Type B pancreatic cell (in vitro differentiated cells): ENCODE measurements around the gene LRP1B. TPM values are rescaled to one million over a fixed set of nuclear protein-coding genes. Genes with fewer than 3 reads are reported as not detected.

Experiments used
- DNase-seq: peaks from one replicate; pipeline ENCODE4 v3.0.0; 2021; ENCODE audit warnings: mixed read lengths; ENCODE audit not compliant: unreplicated experiment; ENCODE audit errors: extremely low spot score
- H3K27ac Mint-ChIP-seq: 2 replicates; pipeline ENCODE4 v1.8.0; 2021; ENCODE audit warnings: mild to moderate bottlenecking, mixed read lengths
- H3K27me3 Mint-ChIP-seq: 2 replicates; pipeline ENCODE4 v1.8.0; 2021; ENCODE audit warnings: mixed read lengths
- H3K36me3 Mint-ChIP-seq: 2 replicates; pipeline ENCODE4 v1.8.0; 2021; ENCODE audit warnings: mixed read lengths
- H3K4me1 Mint-ChIP-seq: one replicate; pipeline ENCODE4 v1.8.0; 2021; ENCODE audit warnings: mixed read lengths; ENCODE audit not compliant: unreplicated experiment
- H3K4me3 Mint-ChIP-seq: 2 replicates; pipeline ENCODE4 v1.8.0; 2021; ENCODE audit warnings: mild to moderate bottlenecking, mixed read lengths
- H3K9me3 Mint-ChIP-seq: 2 replicates; pipeline ENCODE4 v1.8.0; 2021; ENCODE audit warnings: mixed read lengths
- total RNA-seq: library from RNA; stranded (reverse); gene quantifications from 2 replicates; pipeline ENCODE4 v1.2.1, GENCODE V29; 2021; ENCODE audit warnings: low replicate concordance
- TF ChIP-seq, protein P1 (sequence below): fragments of 200-600 bp; sonication (generic); conservative IDR thresholded peaks from 2 replicates; pipeline ENCODE4 v1.5.0; 2021; ENCODE audit warnings: antibody characterized with exemption, mild to moderate bottlenecking

LRP1B gene
- total RNA-seq, 1 donor from 2014 or later = 16.0 TPM

DNA sequence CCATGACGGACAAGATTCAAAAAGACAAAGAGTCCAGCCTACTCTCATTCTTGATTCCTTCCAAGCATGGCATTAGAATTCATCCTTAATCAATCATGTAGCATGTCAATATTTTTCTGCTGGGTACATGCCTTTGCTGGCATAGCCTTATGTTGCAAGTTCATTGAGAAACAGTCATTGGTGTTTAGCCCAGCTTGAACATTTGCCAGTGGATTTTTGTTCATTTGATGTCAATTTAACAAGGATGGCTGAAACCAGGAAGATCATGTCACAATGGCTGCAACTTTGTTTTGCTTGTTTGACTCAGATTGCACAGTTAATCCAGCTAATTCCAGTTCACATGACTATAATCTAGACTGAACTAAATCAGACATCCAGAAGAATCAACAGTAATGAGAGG lies 1132.2 kb downstream of the LRP1B start:
- Mint-ChIP-seq H3K27ac (no peak overlapping the region), H3K27me3 (no peaks in the 10 kb centered on the region), H3K9me3 (peaks cover 3% of the 10 kb centered on the region), H3K4me3 (no peak overlapping the region), H3K4me1 (no peaks in the 10 kb centered on the region), H3K36me3 (no peaks in the 10 kb centered on the region)
- no peak for DNase-seq
- TF ChIP-seq, protein P1, sequence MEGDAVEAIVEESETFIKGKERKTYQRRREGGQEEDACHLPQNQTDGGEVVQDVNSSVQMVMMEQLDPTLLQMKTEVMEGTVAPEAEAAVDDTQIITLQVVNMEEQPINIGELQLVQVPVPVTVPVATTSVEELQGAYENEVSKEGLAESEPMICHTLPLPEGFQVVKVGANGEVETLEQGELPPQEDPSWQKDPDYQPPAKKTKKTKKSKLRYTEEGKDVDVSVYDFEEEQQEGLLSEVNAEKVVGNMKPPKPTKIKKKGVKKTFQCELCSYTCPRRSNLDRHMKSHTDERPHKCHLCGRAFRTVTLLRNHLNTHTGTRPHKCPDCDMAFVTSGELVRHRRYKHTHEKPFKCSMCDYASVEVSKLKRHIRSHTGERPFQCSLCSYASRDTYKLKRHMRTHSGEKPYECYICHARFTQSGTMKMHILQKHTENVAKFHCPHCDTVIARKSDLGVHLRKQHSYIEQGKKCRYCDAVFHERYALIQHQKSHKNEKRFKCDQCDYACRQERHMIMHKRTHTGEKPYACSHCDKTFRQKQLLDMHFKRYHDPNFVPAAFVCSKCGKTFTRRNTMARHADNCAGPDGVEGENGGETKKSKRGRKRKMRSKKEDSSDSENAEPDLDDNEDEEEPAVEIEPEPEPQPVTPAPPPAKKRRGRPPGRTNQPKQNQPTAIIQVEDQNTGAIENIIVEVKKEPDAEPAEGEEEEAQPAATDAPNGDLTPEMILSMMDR = no peak

DNA sequence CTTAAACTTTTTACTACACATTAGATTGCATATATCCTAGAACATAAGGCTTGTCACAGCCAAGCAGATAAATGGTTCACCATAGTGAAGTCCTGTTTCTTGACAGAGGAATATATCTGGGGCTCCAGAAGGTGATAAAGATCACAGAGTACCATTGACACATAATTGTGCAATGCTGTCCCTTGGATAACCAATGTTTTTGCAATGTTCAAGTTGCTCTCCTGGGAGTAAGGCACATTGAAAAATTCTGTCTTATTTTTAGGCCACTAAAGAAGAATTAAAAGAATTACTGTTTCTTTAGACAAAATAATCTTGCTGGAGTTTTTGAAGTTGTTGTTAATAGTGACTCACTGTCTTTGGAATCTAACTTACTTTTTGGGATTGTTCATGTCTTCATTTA lies 1132.8 kb downstream of the LRP1B start:
- H3K4me1 Mint-ChIP-seq = no peaks in the 10 kb centered on the region
- no peak overlapping the region for H3K4me3 Mint-ChIP-seq
- no peak overlapping the region for H3K27ac Mint-ChIP-seq
- DNase-seq = no peak
- TF ChIP-seq, protein P1 = no peak
- H3K9me3 Mint-ChIP-seq = no peaks in the 10 kb centered on the region
- H3K27me3 Mint-ChIP-seq = no peaks in the 10 kb centered on the region
- H3K36me3 Mint-ChIP-seq = no peaks in the 10 kb centered on the region

DNA sequence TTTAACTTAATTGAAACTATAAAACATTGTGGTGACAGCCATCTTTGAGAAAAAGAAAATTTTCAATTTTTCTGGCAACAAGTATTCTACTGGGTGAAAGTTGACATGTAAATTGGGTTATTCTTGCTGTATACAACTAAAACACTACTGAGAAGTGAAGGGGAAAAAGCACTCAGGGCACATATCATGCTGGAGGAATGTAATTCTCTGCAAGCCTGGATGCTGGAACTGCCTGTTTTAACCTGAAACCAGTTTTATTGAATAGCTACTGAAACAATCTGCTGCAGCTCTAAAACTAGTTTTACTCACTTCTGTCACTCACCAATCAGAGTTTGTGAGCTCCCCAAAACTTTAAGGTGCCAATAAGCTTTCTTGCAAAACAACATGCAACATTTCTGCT lies 1136.0 kb downstream of the LRP1B start:
- no peak for DNase-seq
- Mint-ChIP-seq H3K4me1 (no peaks in the 10 kb centered on the region), H3K27me3 (no peaks in the 10 kb centered on the region), H3K27ac (no peak overlapping the region), H3K4me3 (no peak overlapping the region), H3K36me3 (no peaks in the 10 kb centered on the region), H3K9me3 (no peaks in the 10 kb centered on the region)
- TF ChIP-seq, protein P1 = no peak

DNA sequence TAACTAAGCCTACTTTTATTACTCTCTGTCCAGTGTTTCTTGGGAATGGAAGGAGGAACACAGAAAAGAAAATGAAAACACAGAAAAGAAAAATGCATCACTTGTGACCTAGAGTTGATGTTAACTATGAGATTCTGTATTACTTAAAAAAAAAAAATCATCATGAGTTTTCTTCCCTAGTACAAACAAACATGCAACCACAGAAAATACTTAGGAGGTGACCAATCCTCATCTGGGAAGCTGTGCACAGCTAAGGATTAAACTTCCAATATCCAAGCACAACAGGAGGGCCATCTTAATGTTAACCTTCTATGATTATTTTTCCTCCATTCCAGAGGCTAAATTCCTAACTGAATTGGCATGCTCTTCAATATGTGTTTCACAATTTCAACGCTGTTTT lies 1140.4 kb downstream of the LRP1B start:
- no peak for DNase-seq
- H3K27me3 Mint-ChIP-seq = no peaks in the 10 kb centered on the region
- no peak overlapping the region for H3K4me3 Mint-ChIP-seq
- H3K4me1 Mint-ChIP-seq = no peaks in the 10 kb centered on the region
- H3K36me3 Mint-ChIP-seq = no peaks in the 10 kb centered on the region
- TF ChIP-seq, protein P1 = no peak
- no peaks in the 10 kb centered on the region for H3K9me3 Mint-ChIP-seq
- no peak overlapping the region for H3K27ac Mint-ChIP-seq

DNA sequence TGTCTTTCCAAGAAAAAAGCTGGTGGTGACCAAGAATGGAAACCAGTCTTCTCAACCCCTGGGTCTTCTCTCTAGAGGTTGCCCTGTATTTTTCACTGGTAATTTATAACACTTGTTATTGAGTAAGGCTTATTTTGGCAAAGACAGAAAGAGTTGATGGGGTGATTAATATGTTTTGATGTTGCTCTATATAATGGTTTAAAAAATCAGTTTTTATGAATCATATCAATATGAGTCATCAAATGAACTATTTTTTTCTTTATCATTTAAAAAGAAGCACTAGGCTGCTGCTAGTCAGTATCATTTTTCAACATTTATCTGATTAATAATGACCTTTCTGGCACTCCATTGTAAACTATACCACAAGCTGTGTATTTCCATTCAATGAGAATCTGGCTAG lies 1142.2 kb downstream of the LRP1B start:
- H3K27ac Mint-ChIP-seq = no peak overlapping the region
- H3K4me1 Mint-ChIP-seq = no peaks in the 10 kb centered on the region
- no peak overlapping the region for H3K4me3 Mint-ChIP-seq
- H3K9me3 Mint-ChIP-seq = no peaks in the 10 kb centered on the region
- TF ChIP-seq, protein P1 = no peak
- no peaks in the 10 kb centered on the region for H3K36me3 Mint-ChIP-seq
- H3K27me3 Mint-ChIP-seq = no peaks in the 10 kb centered on the region
- DNase-seq = no peak

DNA sequence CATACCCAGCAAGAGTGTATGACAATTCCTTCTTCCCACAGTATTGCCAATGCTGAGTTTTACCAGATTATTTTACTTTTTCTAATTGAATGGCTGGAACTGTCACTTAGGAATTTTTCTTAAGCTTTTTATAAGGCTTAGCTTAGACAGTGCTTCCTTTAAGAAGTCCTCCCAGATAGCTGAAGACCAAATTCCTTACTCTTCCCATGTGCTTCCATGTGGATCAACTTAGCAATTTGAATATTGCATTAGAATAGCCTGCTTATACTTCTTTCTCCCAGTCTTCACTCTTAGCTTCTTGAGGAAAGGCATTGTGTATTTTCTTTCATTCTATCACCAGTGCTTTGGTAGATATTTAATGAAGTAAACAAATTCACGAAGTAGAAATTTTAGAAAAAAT lies 1144.4 kb downstream of the LRP1B start:
- Mint-ChIP-seq H3K4me1 (no peaks in the 10 kb centered on the region), H3K36me3 (peaks cover 3% of the 10 kb centered on the region), H3K4me3 (no peak overlapping the region), H3K9me3 (no peaks in the 10 kb centered on the region), H3K27me3 (no peaks in the 10 kb centered on the region), H3K27ac (no peak overlapping the region)
- DNase-seq = no peak
- TF ChIP-seq, protein P1 = no peak
